SU-DHL-6 (cell line): ENCODE data around the gene CCND1.

Source experiments
- H2AFZ ChIP-seq: fragments of 200-600 bp; sonication (generic); 2 replicates; pipeline ENCODE4 v1.6.1; 2014; ENCODE audit warnings: low read depth, mild to moderate bottlenecking, moderate library complexity, mixed read lengths, antibody characterized with exemption, low read length; ENCODE audit not compliant: severe bottlenecking
- H3F3A ChIP-seq: fragments of 200-600 bp; shearing (Covaris generic); 2 replicates; pipeline ENCODE4 v1.6.0; 2016; ENCODE audit warnings: antibody characterized with exemption, mild to moderate bottlenecking; ENCODE audit not compliant: insufficient read depth
- H3K27ac ChIP-seq: fragments of 200-600 bp; sonication (generic); 2 replicates; pipeline ENCODE4 v1.5.1; 2016; ENCODE audit warnings: low read depth, mild to moderate bottlenecking, low read length, moderate library complexity, mixed read lengths
- H3K27me3 ChIP-seq: fragments of 200-600 bp; sonication (generic), shearing (Covaris generic); 2 replicates; pipeline ENCODE4 v1.6.0; 2014; ENCODE audit warnings: mild to moderate bottlenecking, low read length
- H3K36me3 ChIP-seq: fragments of 200-600 bp; sonication (generic); 2 replicates; pipeline ENCODE4 v1.6.1; 2014; ENCODE audit warnings: mild to moderate bottlenecking, low read length, mixed read lengths
- H3K4me2 ChIP-seq: fragments of 300-600, 200-600 bp; shearing (Covaris generic), sonication (generic); 2 replicates; pipeline ENCODE4 v1.6.0; 2014; ENCODE audit warnings: low read length, low read depth, mild to moderate bottlenecking; ENCODE audit not compliant: poor library complexity, severe bottlenecking
- H3K4me3 ChIP-seq: fragments of 200-600 bp; sonication (generic); 2 replicates; pipeline ENCODE4 v1.5.1; 2014; ENCODE audit warnings: antibody characterized with exemption, low read length, mild to moderate bottlenecking, mixed read lengths; ENCODE audit not compliant: insufficient read depth, poor library complexity, severe bottlenecking
- H3K79me2 ChIP-seq: fragments of 200-600 bp; sonication (generic); 2 replicates; pipeline ENCODE4 v1.6.1; 2014; ENCODE audit warnings: mild to moderate bottlenecking, low read length, moderate library complexity; ENCODE audit not compliant: insufficient read depth
- H3K9ac ChIP-seq: fragments of 200-600 bp; sonication (generic); 2 replicates; pipeline ENCODE4 v1.7.0; 2014; ENCODE audit warnings: mild to moderate bottlenecking, low read length
- H3K9me2 ChIP-seq: fragments of 200-600 bp; sonication (generic); replicated peaks from 2 replicates; pipeline ENCODE4 v1.6.1; 2014; ENCODE audit warnings: low read length; ENCODE audit not compliant: insufficient read depth
- H3K9me3 ChIP-seq: fragments of 200-600 bp; sonication (generic); 2 replicates; pipeline ENCODE4 v1.6.1; 2014; ENCODE audit warnings: low read length, mixed read lengths; ENCODE audit not compliant: insufficient read depth
- H4K20me1 ChIP-seq: fragments of 200-600 bp; sonication (generic); 2 replicates; pipeline ENCODE4 v1.6.1; 2014; ENCODE audit warnings: low read depth, mild to moderate bottlenecking, antibody characterized with exemption, low read length, moderate library complexity, mixed read lengths
- EZH2phosphoT487 ChIP-seq: fragments of 200-600 bp; sonication (generic), shearing (Covaris generic); conservative IDR thresholded peaks from 2 replicates; pipeline ENCODE4 v1.6.1; 2018; ENCODE audit warnings: mild to moderate bottlenecking, antibody characterized with exemption, low read length, moderate library complexity, mixed read lengths
- TF ChIP-seq, protein P1 (sequence below): fragments of 200-600 bp; sonication (generic); IDR thresholded peaks from one replicate; pipeline ENCODE4 v1.5.1; 2017; ENCODE audit warnings: antibody characterized with exemption, mild to moderate bottlenecking, low read length, moderate library complexity; ENCODE audit not compliant: insufficient read depth, poor library complexity, severe bottlenecking

CCND1 gene

DNA sequence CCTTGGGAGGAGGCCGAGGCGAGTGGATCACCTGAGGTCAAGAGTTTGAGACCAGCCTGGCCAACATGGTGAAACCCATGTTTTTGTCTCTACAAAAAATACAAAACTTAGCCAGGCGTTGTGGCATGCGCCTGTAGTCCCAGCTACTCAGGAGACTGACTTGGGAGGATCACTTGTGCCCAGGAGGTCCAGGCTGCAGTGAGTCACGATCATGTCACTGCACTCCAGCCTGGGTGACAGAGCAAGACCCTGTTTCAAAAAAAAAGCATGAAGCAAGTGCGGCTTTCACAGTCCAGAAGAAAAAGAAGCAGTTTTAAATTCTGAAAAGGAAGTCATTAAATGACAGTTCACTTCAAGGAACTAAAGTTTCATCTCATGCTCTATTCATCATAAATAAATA is 41.3 kb downstream of the CCND1 start:
- Histone ChIP-seq H3K27ac (no peak overlapping the region), H3K36me3 (no peaks in the 10 kb centered on the region), H4K20me1 (no peaks in the 10 kb centered on the region), H3K9me2 (no peaks in the 10 kb centered on the region), H3K9me3 (no peaks in the 10 kb centered on the region), H3K9ac (no peak overlapping the region), H3K4me2 (no peak overlapping the region), H2AFZ (no peak overlapping the region), H3K27me3 (no peaks in the 10 kb centered on the region), H3F3A (no peaks in the 10 kb centered on the region), H3K4me3 (no peak overlapping the region), H3K79me2 (no peaks in the 10 kb centered on the region)
- no peak for TF ChIP-seq EZH2phosphoT487
- TF ChIP-seq, protein P1, sequence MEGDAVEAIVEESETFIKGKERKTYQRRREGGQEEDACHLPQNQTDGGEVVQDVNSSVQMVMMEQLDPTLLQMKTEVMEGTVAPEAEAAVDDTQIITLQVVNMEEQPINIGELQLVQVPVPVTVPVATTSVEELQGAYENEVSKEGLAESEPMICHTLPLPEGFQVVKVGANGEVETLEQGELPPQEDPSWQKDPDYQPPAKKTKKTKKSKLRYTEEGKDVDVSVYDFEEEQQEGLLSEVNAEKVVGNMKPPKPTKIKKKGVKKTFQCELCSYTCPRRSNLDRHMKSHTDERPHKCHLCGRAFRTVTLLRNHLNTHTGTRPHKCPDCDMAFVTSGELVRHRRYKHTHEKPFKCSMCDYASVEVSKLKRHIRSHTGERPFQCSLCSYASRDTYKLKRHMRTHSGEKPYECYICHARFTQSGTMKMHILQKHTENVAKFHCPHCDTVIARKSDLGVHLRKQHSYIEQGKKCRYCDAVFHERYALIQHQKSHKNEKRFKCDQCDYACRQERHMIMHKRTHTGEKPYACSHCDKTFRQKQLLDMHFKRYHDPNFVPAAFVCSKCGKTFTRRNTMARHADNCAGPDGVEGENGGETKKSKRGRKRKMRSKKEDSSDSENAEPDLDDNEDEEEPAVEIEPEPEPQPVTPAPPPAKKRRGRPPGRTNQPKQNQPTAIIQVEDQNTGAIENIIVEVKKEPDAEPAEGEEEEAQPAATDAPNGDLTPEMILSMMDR = no peak

DNA sequence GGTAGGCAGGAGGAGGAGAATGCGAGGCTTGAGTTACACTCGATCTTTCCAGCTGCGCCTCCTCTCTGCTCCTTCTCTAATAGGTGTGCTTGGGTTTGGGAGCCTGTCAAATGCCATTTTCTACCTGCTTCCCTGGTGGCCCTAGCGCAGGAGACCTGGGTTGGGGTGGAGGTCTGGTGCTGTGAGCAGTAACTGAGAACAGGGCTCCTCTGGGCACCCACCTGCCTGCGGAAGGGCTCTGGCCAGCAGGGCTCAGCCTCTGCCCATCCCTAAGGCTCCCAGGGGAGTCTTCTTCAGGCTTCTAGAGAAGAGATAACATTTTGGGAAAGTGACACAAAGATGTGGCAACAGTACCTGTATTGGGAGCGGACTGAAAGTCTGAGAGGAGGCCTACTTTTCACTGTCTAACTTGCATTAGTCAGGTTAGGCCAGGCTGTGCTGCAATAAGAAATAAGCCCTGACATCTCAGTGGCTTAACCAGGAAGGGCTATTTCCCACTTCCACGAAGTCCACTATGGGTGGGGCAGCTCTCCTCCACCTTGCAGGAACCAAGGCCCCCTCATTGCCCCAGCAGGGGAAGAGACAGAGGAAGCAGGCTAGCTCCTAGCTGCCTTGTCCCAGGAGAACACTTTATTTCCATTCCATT is 41.8 kb downstream of the CCND1 start:
- H3F3A ChIP-seq = no peaks in the 10 kb centered on the region
- H3K27ac ChIP-seq = no peak overlapping the region
- no peaks in the 10 kb centered on the region for H3K36me3 ChIP-seq
- TF ChIP-seq, protein P1 = no peak
- no peak for TF ChIP-seq EZH2phosphoT487
- H3K4me2 ChIP-seq = no peak overlapping the region
- no peak overlapping the region for H3K9ac ChIP-seq
- H3K4me3 ChIP-seq = no peak overlapping the region
- H3K9me2 ChIP-seq = no peaks in the 10 kb centered on the region
- no peaks in the 10 kb centered on the region for H4K20me1 ChIP-seq
- H3K27me3 ChIP-seq = no peaks in the 10 kb centered on the region
- H3K9me3 ChIP-seq = no peaks in the 10 kb centered on the region
- H3K79me2 ChIP-seq = no peaks in the 10 kb centered on the region
- H2AFZ ChIP-seq = no peak overlapping the region

DNA sequence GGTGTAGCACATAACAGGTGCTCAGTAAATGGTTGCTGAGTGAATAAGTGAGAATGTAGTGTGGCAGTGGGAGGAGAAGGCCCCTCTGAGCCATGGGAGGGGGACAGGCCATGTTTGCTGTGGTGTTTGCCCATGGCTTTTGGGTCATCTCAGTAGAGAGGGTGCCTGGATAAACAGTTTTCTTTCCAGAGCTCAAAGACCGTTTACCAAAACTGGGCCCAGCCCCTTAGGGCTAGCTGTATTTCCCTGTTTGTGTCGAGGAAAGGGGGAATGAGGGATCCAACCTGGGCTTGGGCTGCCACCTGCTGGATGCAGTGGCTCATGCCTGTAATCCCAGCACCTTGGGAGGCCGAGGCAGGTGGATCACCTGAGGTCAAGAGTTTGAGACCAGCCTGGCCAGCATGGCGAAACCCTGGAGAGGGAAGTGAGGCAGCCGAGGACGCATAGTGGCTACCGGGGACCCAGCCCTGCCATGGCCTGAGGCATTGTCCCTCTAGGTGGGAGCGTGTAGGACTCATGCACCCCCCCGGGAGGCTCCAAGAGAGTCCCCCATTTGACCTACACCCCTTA is 42.9 kb downstream of the CCND1 start:
- H3K27me3 ChIP-seq = no peaks in the 10 kb centered on the region
- H3F3A ChIP-seq = no peaks in the 10 kb centered on the region
- H2AFZ ChIP-seq = no peak overlapping the region
- H4K20me1 ChIP-seq = no peaks in the 10 kb centered on the region
- H3K9ac ChIP-seq = no peak overlapping the region
- H3K27ac ChIP-seq = no peak overlapping the region
- no peaks in the 10 kb centered on the region for H3K9me3 ChIP-seq
- H3K79me2 ChIP-seq = no peaks in the 10 kb centered on the region
- no peak for TF ChIP-seq EZH2phosphoT487
- TF ChIP-seq, protein P1 = no peak
- H3K4me3 ChIP-seq = no peak overlapping the region
- no peaks in the 10 kb centered on the region for H3K36me3 ChIP-seq
- H3K4me2 ChIP-seq = no peak overlapping the region
- H3K9me2 ChIP-seq = no peaks in the 10 kb centered on the region
